ENCODE results near the gene UBE2I. TPM values are rescaled to one million over a fixed set of nuclear protein-coding genes. Genes with fewer than 3 reads are reported as not detected.

Gene UBE2I
- total RNA-seq, 2 experiments from 2014 or later = 207 to 237 TPM

DNA sequence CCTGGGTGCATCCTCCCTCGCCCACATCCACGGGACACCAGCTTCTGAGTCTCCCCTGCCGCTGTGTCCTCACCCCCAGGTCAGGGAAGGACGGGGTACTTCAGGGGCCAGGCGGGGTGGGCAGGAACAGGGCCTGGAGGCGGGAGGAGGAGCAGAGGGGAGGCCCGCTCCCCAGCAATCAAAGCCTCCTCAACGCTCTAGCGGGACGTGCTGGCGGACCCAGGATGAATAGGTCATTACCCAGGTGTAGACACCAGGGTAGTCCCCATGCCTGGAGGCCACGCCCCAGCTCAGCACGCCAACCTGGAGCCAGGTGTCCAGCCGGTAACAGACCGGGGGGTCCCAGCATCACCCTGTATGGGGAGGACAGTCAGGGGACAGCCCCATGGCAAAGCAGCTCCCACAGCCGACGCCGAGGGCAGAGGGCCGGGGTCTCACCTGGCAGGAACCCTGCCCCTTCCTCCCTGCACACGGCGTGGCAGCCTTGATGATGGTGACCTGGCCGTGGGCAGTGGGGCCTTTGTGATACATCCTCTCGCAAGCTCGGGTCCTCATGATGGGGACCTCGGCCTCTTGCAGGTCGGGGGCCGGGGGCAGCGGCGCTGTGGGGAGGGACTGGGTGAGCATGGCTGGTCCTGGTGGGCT, 29.4 kb upstream of the UBE2I start:
- DNase-seq (no peak), ATAC-seq (no peak)
- Mint-ChIP-seq H3K4me3 (no peak overlapping the region), H3K27me3 (ENCODE audit: low read depth) (no peaks in the 10 kb centered on the region), H3K9me3 (ENCODE audit: insufficient read depth) (no peaks in the 10 kb centered on the region), H3K27ac (no peak overlapping the region), H3K4me1 (ENCODE audit: low read depth) (peaks cover 2% of the 10 kb centered on the region), H3K36me3 (ENCODE audit: low read depth) (no peaks in the 10 kb centered on the region)
- CTCF ChIA-PET = no interaction called here
- POLR2A ChIA-PET = no interaction called here

DNA sequence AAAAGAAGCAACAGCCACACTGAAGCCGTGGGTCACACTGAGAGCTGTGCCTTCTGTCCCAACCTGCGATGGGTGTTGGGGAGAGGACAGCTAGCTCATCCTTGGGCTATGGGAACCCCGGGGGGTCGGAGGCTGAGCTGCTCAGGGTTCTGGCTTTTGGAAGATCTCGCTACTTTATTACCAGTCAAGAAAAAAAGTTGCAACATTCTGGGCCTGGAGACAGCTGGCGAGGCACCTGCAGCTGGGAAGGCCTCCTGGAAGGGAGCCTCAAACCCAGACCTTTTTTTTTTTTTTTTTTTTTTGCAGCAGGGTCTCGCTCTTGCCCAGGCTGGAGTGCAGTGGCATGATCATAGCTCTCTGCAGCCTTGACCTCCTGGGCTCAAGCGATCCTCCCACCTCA, 28.7 kb upstream of the UBE2I start:
- ChIA-PET CTCF (no interaction called here), POLR2A (no interaction called here)
- H3K27ac Mint-ChIP-seq = no peak overlapping the region
- ATAC-seq = no peak
- H3K36me3 Mint-ChIP-seq (ENCODE audit: low read depth) = no peaks in the 10 kb centered on the region
- peaks cover 2% of the 10 kb centered on the region for H3K4me1 Mint-ChIP-seq (ENCODE audit: low read depth)
- H3K4me3 Mint-ChIP-seq = no peak overlapping the region
- H3K9me3 Mint-ChIP-seq (ENCODE audit: insufficient read depth) = no peaks in the 10 kb centered on the region
- DNase-seq = no peak
- H3K27me3 Mint-ChIP-seq (ENCODE audit: low read depth) = no peaks in the 10 kb centered on the region

DNA sequence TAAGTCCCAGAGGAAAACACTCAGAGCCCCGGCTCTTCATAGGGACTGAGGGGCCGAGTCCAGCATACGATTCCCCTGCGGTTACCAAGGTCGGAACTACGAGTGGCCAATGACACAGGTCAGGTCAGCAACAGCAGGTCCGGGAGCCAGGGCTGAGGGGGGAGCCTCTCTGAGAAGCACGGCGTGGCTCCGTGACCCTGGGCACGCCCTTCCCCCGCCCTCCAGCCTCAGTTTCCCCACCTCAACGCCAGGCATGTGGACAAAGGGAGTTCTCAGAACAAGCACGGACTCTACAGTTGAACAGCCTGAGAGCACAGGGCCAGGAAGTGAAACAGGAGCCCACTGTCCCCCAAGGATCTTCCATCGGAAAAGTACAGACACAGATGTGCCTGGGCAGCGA, 27.9 kb upstream of the UBE2I start:
- ChIA-PET CTCF (no interaction called here), POLR2A (no interaction called here)
- H3K4me3 Mint-ChIP-seq = no peak overlapping the region
- no peaks in the 10 kb centered on the region for H3K9me3 Mint-ChIP-seq (ENCODE audit: insufficient read depth)
- H3K27me3 Mint-ChIP-seq (ENCODE audit: low read depth) = no peaks in the 10 kb centered on the region
- peaks cover 2% of the 10 kb centered on the region for H3K4me1 Mint-ChIP-seq (ENCODE audit: low read depth)
- ATAC-seq = no peak
- no peak for DNase-seq
- H3K36me3 Mint-ChIP-seq (ENCODE audit: low read depth) = no peaks in the 10 kb centered on the region
- no peak overlapping the region for H3K27ac Mint-ChIP-seq

DNA sequence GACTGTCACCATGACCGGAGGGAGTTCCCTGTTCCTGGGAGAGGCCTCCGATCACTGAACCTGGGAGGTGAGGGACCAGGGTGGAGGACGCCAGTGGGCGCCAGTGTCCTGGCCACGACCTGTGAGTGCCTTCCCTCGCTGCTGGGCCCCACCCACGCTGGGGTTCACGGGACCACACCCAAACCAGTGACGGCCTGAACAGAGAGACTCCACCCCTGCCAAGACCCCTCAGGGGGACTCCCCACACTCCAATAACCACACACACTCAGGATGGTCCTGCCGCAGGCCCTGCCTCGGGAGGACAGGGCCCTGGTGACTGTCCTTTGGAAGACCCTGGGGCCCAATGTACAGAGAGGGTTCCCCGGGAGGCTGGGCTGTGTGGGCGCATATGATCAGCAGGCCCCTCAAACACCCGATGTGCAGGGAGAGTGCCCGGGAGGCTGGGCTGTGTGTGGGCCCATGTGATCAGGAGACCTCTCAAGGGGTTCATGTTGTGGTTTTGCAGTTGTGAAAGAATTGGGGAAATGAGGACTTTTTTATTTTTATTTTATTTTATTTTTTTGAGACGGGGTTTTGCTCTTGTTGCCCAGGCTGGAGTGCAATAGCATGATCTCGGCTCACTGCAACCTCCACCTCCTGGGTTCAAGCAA, 27.0 kb upstream of the UBE2I start:
- no peak for ATAC-seq
- Mint-ChIP-seq H3K4me1 (ENCODE audit: low read depth) (peaks cover 2% of the 10 kb centered on the region), H3K9me3 (ENCODE audit: insufficient read depth) (no peaks in the 10 kb centered on the region), H3K4me3 (no peak overlapping the region), H3K27ac (no peak overlapping the region), H3K27me3 (ENCODE audit: low read depth) (no peaks in the 10 kb centered on the region), H3K36me3 (ENCODE audit: low read depth) (no peaks in the 10 kb centered on the region)
- POLR2A ChIA-PET = no interaction called here
- CTCF ChIA-PET = no interaction called here
- DNase-seq = no peak

DNA sequence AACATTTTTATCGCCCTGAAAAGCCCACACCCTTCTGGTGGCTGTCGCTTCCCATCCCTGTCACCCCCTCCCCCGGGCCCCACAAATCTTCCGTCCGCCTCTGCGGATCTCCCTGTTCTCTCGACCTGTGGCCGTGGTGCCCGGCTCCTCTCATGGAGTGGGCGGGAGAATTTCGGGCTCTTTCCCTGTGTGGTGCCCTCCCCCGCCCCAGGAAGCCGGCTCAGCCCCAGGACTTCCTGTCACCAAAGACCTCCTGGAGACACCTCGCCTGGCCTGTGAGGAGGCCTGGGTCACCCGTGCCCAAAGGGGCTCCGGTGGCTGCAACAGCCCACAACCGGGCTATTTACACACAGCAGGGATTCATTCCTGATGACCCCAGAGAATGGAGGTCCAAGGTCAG, 26.1 kb upstream of the UBE2I start:
- no peak overlapping the region for H3K4me3 Mint-ChIP-seq
- peaks cover 2% of the 10 kb centered on the region for H3K4me1 Mint-ChIP-seq (ENCODE audit: low read depth)
- ChIA-PET CTCF (no interaction called here), POLR2A (no interaction called here)
- no peak overlapping the region for H3K27ac Mint-ChIP-seq
- no peaks in the 10 kb centered on the region for H3K36me3 Mint-ChIP-seq (ENCODE audit: low read depth)
- DNase-seq (no peak), ATAC-seq (no peak)
- H3K27me3 Mint-ChIP-seq (ENCODE audit: low read depth) = peaks cover 3% of the 10 kb centered on the region
- H3K9me3 Mint-ChIP-seq (ENCODE audit: insufficient read depth) = no peaks in the 10 kb centered on the region

DNA sequence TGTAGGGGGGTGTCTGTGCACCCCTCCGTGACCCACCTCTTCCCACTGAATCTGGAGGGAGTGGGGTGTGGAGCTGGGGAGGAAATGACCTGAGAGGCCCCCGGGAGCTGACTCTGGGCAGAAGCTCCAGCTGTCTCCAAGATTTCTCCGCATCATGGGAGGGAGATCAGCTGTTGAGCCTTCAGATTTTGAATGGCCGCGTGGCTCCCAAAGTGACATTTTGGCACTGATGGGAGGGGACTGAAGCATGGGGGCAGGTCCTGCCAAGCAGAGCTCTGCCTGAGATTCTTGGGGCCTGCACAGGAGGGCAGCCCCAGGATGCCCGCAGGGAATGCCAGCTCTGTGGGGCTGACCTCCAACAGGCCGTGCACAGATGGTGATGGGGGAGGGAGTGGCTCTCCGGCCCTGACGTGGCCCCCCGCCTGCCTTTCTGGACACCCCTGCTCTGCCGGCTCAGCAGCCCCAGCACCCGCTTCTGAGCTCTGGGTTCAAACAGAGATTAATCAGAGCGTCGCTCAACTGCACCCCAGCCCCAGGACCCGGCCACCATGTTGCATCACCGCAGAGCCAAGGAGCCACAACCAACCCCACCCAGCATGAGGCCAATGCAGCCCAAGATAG, 25.3 kb upstream of the UBE2I start:
- DNase-seq (no peak), ATAC-seq (no peak)
- Mint-ChIP-seq H3K27ac (no peak overlapping the region), H3K4me3 (no peak overlapping the region), H3K36me3 (ENCODE audit: low read depth) (no peaks in the 10 kb centered on the region), H3K9me3 (ENCODE audit: insufficient read depth) (no peaks in the 10 kb centered on the region), H3K27me3 (ENCODE audit: low read depth) (peaks cover 3% of the 10 kb centered on the region), H3K4me1 (ENCODE audit: low read depth) (peaks cover 2% of the 10 kb centered on the region)
- CTCF ChIA-PET = no interaction called here
- POLR2A ChIA-PET = no interaction called here

DNA sequence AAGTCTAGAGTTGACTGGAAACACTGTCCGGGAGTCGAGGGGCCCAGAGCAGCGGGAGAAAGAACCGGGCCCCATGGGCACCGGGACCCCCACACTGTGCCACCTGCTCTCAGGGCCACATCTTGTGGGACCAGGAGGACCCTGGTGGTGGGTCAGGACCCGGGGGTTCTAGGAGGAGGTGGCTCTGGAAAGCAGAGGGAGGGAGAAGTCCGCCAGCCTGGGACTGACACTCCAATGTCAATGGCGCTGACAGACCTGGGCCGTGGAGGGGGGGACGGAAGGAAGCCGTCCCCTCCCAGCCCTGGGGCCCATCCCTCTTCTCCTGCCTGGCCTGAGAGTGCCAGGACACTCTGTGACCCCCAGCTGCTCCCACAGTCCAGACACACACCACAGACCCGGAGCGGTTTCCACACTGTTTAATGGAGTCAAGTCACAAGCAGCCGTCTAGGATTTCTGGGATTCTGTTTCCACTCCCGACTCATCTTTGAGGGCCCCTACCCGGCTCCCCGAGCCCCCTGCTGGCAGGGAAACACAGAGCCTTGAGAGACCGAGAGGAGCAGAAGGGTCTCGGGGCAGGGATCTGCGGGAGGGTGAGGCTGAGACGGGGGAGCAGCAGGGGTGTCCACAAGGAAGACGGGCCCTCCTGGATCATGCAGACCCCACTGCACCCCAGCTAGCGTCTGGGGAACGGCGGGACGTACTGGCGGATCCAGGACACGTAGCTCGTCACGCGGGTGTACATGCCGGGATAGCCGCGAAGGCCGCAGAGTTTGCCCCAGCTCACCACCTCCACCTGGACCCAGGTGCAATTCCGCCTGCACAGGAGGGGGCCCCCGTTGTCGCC, 23.5 kb upstream of the UBE2I start:
- Mint-ChIP-seq H3K4me3 (no peak overlapping the region), H3K36me3 (ENCODE audit: low read depth) (no peaks in the 10 kb centered on the region), H3K4me1 (ENCODE audit: low read depth) (peaks cover 2% of the 10 kb centered on the region), H3K27me3 (ENCODE audit: low read depth) (peaks cover 15% of the 10 kb centered on the region), H3K27ac (no peak overlapping the region), H3K9me3 (ENCODE audit: insufficient read depth) (no peaks in the 10 kb centered on the region)
- ATAC-seq = no peak
- DNase-seq = no peak
- CTCF ChIA-PET = no interaction called here
- POLR2A ChIA-PET = no interaction called here

DNA sequence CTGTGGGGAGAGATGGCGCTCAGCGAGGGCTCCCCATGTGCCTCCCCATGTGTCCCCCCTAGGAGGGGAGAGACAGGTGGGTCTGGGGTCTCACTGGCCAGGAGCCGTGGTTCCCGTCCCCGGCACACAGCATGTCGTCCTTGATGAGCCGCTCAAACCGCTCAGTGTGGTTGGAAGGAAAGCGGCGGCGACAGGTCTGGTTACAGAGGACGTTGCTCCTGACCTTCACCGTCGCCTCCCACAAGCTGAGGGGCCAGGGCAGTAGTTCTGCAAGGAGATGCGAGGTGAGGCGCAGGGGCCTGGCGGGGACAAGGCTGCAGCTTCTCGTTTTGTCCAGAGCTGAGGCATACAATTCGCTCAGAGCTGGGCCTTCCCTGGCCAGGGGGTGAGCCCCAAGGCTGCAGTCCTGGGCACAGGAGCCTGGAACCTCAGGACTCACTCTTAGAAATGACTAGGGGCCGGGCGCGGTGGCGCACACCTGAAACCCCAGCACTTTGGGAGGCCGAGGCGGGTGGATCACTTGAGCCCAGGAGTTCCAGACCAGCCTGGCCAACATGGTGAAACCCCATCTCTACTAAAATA, 22.8 kb upstream of the UBE2I start:
- H3K27ac Mint-ChIP-seq = no peak overlapping the region
- no peak for DNase-seq
- H3K4me1 Mint-ChIP-seq (ENCODE audit: low read depth) = peaks cover 2% of the 10 kb centered on the region
- no peak overlapping the region for H3K4me3 Mint-ChIP-seq
- POLR2A ChIA-PET = no interaction called here
- H3K36me3 Mint-ChIP-seq (ENCODE audit: low read depth) = no peaks in the 10 kb centered on the region
- H3K27me3 Mint-ChIP-seq (ENCODE audit: low read depth) = peaks cover 21% of the 10 kb centered on the region
- H3K9me3 Mint-ChIP-seq (ENCODE audit: insufficient read depth) = no peaks in the 10 kb centered on the region
- CTCF ChIA-PET = no interaction called here
- no peak for ATAC-seq

DNA sequence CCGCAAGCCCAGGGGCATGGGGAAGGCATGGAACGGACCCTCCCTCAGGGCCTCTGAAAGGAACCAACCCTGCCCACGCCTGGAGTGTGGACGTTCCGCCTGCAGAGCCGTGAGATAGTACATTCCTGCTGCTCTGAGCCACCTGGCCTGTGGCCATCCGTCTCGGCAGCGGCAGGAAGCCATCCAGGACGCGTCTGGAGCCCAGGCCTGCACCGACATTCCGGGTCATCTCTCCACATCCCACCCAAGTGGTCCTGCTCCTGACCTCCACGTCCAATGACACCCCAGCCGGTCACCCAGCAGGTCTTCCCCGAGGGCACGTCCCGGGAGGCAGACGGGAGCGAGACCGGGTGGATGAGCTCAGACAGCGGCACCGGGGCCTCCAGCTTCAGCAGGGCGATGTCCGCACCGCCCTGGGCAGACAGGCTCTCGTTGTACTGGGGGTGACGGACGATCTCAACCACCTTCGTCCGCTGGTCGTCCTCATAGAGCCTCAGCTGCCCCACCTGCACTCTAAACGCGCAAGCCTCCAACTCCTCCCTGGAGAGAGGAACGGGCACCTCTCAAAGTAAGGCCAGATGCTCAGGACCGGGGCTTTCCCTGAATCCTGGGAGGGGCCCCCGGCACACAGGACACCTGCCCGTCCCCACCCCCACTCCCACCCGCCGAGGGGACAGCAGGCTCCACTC, 21.3 kb upstream of the UBE2I start:
- Mint-ChIP-seq H3K27ac (no peak overlapping the region), H3K27me3 (ENCODE audit: low read depth) (peaks cover 24% of the 10 kb centered on the region), H3K9me3 (ENCODE audit: insufficient read depth) (no peaks in the 10 kb centered on the region), H3K36me3 (ENCODE audit: low read depth) (no peaks in the 10 kb centered on the region), H3K4me1 (ENCODE audit: low read depth) (peaks cover 2% of the 10 kb centered on the region), H3K4me3 (no peak overlapping the region)
- ChIA-PET POLR2A (no interaction called here), CTCF (interaction anchor here (1.0 kb wide), 1 partner anchor 13 kb away, joined by 3 read pairs; no protein-coding TSS in a partner anchor)
- ATAC-seq = no peak
- no peak for DNase-seq

DNA sequence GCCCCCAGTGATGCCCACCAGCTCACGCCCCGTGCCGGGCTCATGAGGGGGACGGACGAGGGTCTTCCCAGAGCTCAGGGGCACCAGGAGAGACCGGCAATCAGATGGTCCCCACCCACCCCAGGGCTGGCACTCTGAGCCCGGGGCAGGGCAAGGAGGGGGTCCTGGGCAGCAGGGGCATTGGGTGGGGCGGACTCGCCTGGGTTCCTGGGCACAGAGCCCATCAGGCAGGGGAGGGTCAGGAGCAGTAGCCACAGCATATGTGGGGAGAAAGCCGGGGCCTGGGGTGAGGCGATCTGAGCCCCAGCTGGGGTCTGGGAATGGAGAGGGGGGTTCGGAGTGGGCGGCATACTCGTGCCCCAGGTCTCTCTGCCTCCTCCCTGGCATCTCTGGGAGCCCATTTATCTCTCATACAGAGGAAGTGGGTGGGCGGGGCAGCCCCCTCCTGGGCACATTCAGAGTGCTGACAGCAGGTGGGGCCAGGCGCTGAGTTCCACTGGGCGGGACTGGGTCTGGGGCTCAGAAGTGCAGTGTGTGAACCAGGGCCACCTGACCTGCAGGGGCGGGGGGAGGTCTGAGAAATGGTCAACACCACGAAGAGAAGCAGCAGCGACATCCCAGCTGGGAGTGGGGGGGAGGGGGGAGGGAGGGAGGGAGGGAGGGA, 20.5 kb upstream of the UBE2I start:
- Mint-ChIP-seq H3K36me3 (ENCODE audit: low read depth) (no peaks in the 10 kb centered on the region), H3K9me3 (ENCODE audit: insufficient read depth) (no peaks in the 10 kb centered on the region), H3K4me3 (no peak overlapping the region), H3K27ac (no peak overlapping the region), H3K27me3 (ENCODE audit: low read depth) (peaks cover 24% of the 10 kb centered on the region), H3K4me1 (ENCODE audit: low read depth) (no peaks in the 10 kb centered on the region)
- ATAC-seq (no peak), DNase-seq (peak; percentile 27)
- ChIA-PET CTCF (no interaction called here), POLR2A (no interaction called here)

DNA sequence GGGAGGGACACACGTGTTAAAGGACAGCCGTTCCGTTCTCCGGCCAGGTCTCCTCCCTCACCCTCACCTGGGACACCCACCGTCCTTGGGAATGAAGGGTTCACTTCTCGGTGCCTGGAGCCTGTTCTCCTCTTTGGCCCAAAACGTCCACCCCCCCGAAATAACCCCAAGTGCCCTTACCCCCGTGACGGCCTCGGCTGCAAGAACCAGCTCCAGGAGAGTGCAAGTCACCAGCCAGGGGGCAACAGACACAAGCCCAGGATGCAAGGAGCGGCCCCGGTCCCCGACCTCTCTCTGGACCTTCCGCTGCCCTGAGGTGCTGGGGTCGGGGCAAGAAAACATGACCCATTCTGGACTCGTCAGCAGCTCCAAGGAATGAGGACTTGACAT, 20.0 kb upstream of the UBE2I start:
- no peak overlapping the region for H3K27ac Mint-ChIP-seq
- DNase-seq (no peak), ATAC-seq (no peak)
- ChIA-PET CTCF (no interaction called here), POLR2A (no interaction called here)
- no peaks in the 10 kb centered on the region for H3K36me3 Mint-ChIP-seq (ENCODE audit: low read depth)
- no peak overlapping the region for H3K4me3 Mint-ChIP-seq
- peaks cover 28% of the 10 kb centered on the region for H3K27me3 Mint-ChIP-seq (ENCODE audit: low read depth)
- no peaks in the 10 kb centered on the region for H3K9me3 Mint-ChIP-seq (ENCODE audit: insufficient read depth)
- H3K4me1 Mint-ChIP-seq (ENCODE audit: low read depth) = no peaks in the 10 kb centered on the region
